Chondrocyte (in vitro differentiated cells): ENCODE measurements around the gene ZBTB49. TPM values are rescaled to one million over a fixed set of nuclear protein-coding genes. Genes with fewer than 3 reads are reported as not detected.
A peak's percentile ranks its signal among the peaks of the same experiment; 100 is the strongest.

Source experiments
- DNase-seq: peaks from one replicate; pipeline ENCODE4 v3.0.0; 2021; ENCODE audit warnings: mixed read lengths, low spot score
- H3K27ac Mint-ChIP-seq: one replicate; pipeline ENCODE4 v1.8.0; 2021; ENCODE audit warnings: mild to moderate bottlenecking, moderate library complexity, mixed read lengths; ENCODE audit not compliant: unreplicated experiment
- H3K27me3 Mint-ChIP-seq: 2 replicates; pipeline ENCODE4 v1.8.0; 2021; ENCODE audit warnings: low read depth, mixed read lengths
- H3K36me3 Mint-ChIP-seq: 2 replicates; pipeline ENCODE4 v1.8.0; 2021; ENCODE audit warnings: low read depth, mixed read lengths
- H3K4me1 Mint-ChIP-seq: 2 replicates; pipeline ENCODE4 v1.8.0; 2021; ENCODE audit warnings: low read depth, mild to moderate bottlenecking, mixed read lengths
- H3K4me3 Mint-ChIP-seq: one replicate; pipeline ENCODE4 v1.8.0; 2021; ENCODE audit warnings: mild to moderate bottlenecking, moderate library complexity, mixed read lengths; ENCODE audit not compliant: unreplicated experiment
- H3K9me3 Mint-ChIP-seq: 2 replicates; pipeline ENCODE4 v1.8.0; 2021; ENCODE audit warnings: low read depth, mixed read lengths
- total RNA-seq: library from RNA; stranded (reverse); gene quantifications from 3 replicates; pipeline ENCODE4 v1.2.1, GENCODE V29; 2021
- TF ChIP-seq, protein P1 (sequence below): fragments of 200-600 bp; sonication (generic); IDR thresholded peaks from 2 replicates; pipeline ENCODE4 v1.5.0; 2021; ENCODE audit warnings: antibody characterized with exemption, mild to moderate bottlenecking, moderate library complexity

ZBTB49 gene
- total RNA-seq, 1 donor from 2014 or later = 4.3 TPM

DNA sequence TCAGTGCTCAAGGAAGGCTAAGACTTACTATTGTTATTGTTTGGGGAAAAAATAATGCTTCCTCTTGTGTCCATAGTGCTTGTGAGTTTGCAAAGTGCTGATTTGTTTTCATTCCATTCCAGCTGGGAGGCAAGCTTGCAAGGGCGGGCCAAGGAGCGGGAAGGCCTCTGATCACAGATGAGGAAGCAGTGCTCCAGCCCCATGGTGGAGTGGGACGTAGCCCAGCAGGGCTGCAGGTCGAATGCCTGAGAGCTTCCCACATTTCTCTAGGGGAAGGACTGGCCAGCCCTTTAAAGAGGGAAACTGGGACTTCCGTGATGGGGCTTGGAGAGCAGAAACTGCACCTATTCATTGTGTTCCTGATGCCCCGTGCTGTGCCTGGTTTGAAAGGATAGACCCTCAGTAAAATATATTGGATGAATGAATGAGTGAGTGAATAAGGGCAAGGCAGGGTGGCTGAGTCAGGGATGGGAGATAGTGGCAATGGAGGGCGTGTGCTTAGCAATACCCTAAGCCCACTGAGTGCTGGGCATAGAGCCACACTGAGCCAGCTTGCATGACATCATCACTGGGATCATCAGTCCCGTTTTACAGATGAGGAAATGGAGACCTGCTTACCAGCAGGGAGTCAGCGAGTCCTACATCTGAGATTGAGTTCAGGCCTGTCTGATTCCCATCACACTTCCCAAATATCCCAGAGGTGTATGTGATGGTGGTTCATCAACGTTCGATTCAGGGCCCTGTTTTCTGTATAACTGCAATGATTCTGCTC lies 78.9 kb downstream of the ZBTB49 start:
- Mint-ChIP-seq H3K9me3 (peaks cover 10% of the 10 kb centered on the region), H3K27ac (no peak overlapping the region), H3K27me3 (peaks cover 18% of the 10 kb centered on the region), H3K36me3 (peaks cover 2% of the 10 kb centered on the region), H3K4me1 (peaks cover 4% of the 10 kb centered on the region), H3K4me3 (no peak overlapping the region)
- DNase-seq = peak; percentile 60
- TF ChIP-seq, protein P1, sequence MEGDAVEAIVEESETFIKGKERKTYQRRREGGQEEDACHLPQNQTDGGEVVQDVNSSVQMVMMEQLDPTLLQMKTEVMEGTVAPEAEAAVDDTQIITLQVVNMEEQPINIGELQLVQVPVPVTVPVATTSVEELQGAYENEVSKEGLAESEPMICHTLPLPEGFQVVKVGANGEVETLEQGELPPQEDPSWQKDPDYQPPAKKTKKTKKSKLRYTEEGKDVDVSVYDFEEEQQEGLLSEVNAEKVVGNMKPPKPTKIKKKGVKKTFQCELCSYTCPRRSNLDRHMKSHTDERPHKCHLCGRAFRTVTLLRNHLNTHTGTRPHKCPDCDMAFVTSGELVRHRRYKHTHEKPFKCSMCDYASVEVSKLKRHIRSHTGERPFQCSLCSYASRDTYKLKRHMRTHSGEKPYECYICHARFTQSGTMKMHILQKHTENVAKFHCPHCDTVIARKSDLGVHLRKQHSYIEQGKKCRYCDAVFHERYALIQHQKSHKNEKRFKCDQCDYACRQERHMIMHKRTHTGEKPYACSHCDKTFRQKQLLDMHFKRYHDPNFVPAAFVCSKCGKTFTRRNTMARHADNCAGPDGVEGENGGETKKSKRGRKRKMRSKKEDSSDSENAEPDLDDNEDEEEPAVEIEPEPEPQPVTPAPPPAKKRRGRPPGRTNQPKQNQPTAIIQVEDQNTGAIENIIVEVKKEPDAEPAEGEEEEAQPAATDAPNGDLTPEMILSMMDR = no peak

Other genes with a start within 250 kb of the ZBTB49 start
- not detected in 3 replicates for gene OTOP1, start 63.3 kb upstream of the ZBTB49 start, total RNA-seq
- 16.0 to 20.2 TPM (median 18.9 TPM) in 3 replicates for gene TMEM128, start 42.0 kb upstream of the ZBTB49 start, total RNA-seq
- gene LYAR, start 97 bp upstream of the ZBTB49 start, total RNA-seq = 6.3 to 9.5 TPM (median 6.6 TPM) in 3 replicates
- gene NSG1, start 96.9 kb downstream of the ZBTB49 start, total RNA-seq = 0.42 TPM in 1 of 3 replicates, not detected in the others